ENCODE results near the gene DNAH14. TPM values are rescaled to one million over a fixed set of nuclear protein-coding genes. Genes with fewer than 3 reads are reported as not detected.

Gene DNAH14
- total and polyA plus RNA-seq, 2 of the 13 experiments (the other 11 are each of a cell fraction or from before 2014, with no cell fraction given): 4.5 to 27.5 TPM

GRCh38 chr1:225280563-225280962, 351.1 kb downstream of the DNAH14 start:
- ATAC-seq (no peak), DNase-seq (ENCODE audit: low spot score) (no peak), FAIRE-seq (no peak)
- no peaks in the 10 kb centered on the region for H4K20me1 ChIP-seq (ENCODE audit: insufficient read depth, low read length)
- H3K4me1 ChIP-seq (ENCODE audit: insufficient read depth, low read length): no peaks in the 10 kb centered on the region
- TF ChIP-seq ZNF317 (CRISPR knock-in tag; IDR thresholded peaks at IDR 0.05): peak; percentile 99
- no peak for TF ChIP-seq ZBTB21 (CRISPR knock-in tag; IDR thresholded peaks at IDR 0.05)
- ChIA-PET POLR2A (no interaction called here), CTCF (ENCODE audit: low intra/inter-chr PET ratio, low total read pairs) (no interaction called here)
- H3K9ac ChIP-seq (ENCODE audit: insufficient read depth, low read depth, low read length): no peak overlapping the region
- H3K4me3 ChIP-seq (replicated peaks in 1 of 3; ENCODE audit: insufficient read depth in 1 of 3, low read depth in 2 of 3, low read length in 3 of 3): no peak overlapping the region
- no peaks in the 10 kb centered on the region; a peak in 1 of 5 replicates for H3K27me3 ChIP-seq (ENCODE audit: control insufficient read depth in 1 of 2, insufficient read depth in 2 of 2, low read length in 2 of 2)
- H3K27ac ChIP-seq (ENCODE audit: extremely low read length, insufficient read depth, low read length): no peak overlapping the region
- H3K36me3 ChIP-seq (replicated peaks in 1 of 2; ENCODE audit: control insufficient read depth in 1 of 2, insufficient read depth in 2 of 2, low read length in 2 of 2): no peaks in the 10 kb centered on the region
- no peak overlapping the region for H2AFZ ChIP-seq (ENCODE audit: low read length)
- BruUV-seq (replicated peaks): no TSS peak
- intact Hi-C loops (cut with micrococcal nuclease; ENCODE audit: unreplicated experiment) (no loop called here), in situ Hi-C loops (cut with HindIII; ENCODE audit: extremely low pct_ligation_motif_present, low pct_unique_long_range_greater_than_20kb) (no loop called here)
- no peak overlapping the region for H3K4me2 ChIP-seq (ENCODE audit: low read depth, low read length)
- no peaks in the 10 kb centered on the region for H3K79me2 ChIP-seq (ENCODE audit: insufficient read depth, low read length)
- H3K9me3 ChIP-seq (ENCODE audit: low read length): peaks cover 14% of the 10 kb centered on the region

- no TSS peak for BruUV-seq (replicated peaks)
- TF ChIP-seq ZNF251 (CRISPR knock-in tag; IDR thresholded peaks at IDR 0.05) (no peak), ZBTB7A (CRISPR knock-in tag; IDR thresholded peaks at IDR 0.05) (no peak), TCF7L2 (IDR thresholded peaks at IDR 0.05; ENCODE audit: low read depth, low read length) (no peak), ZBTB34 (CRISPR knock-in tag; IDR thresholded peaks at IDR 0.05) (no peak), AHDC1 (CRISPR knock-in tag; IDR thresholded peaks at IDR 0.05; ENCODE audit: borderline replicate concordance) (no peak), MZF1 (CRISPR knock-in tag; IDR thresholded peaks at IDR 0.05; ENCODE audit: borderline replicate concordance) (no peak), ZNF891 (CRISPR knock-in tag; IDR thresholded peaks at IDR 0.05) (no peak), TERF1 (CRISPR knock-in tag; IDR thresholded peaks at IDR 0.05) (no peak), ADNP (CRISPR knock-in tag; IDR thresholded peaks at IDR 0.05) (no peak)
Measured at GRCh38 chr1:225290244-225290643, 360.8 kb downstream of the DNAH14 start.

More at GRCh38 chr1:225290244-225290643, 360.8 kb downstream of the DNAH14 start:
- Histone ChIP-seq H3K4me3 (replicated peaks in 1 of 3; ENCODE audit: insufficient read depth in 1 of 3, low read depth in 2 of 3, low read length in 3 of 3) (no peak overlapping the region), H3K79me2 (ENCODE audit: insufficient read depth, low read length) (no peaks in the 10 kb centered on the region), H3K36me3 (replicated peaks in 1 of 2; ENCODE audit: control insufficient read depth in 1 of 2, insufficient read depth in 2 of 2, low read length in 2 of 2) (no peaks in the 10 kb centered on the region), H3K27ac (ENCODE audit: extremely low read length, insufficient read depth, low read length) (no peak overlapping the region), H3K4me2 (ENCODE audit: low read depth, low read length) (no peak overlapping the region), H3K9ac (ENCODE audit: insufficient read depth, low read depth, low read length) (no peak overlapping the region), H3K27me3 (ENCODE audit: control insufficient read depth in 1 of 2, insufficient read depth in 2 of 2, low read length in 2 of 2) (no peaks in the 10 kb centered on the region), H2AFZ (ENCODE audit: low read length) (no peak overlapping the region), H4K20me1 (ENCODE audit: insufficient read depth, low read length) (no peaks in the 10 kb centered on the region), H3K4me1 (ENCODE audit: insufficient read depth, low read length) (no peaks in the 10 kb centered on the region), H3K9me3 (ENCODE audit: low read length) (peaks cover 4% of the 10 kb centered on the region; the same call in 1 of the 2 replicates)
- FAIRE-seq (no peak), DNase-seq (ENCODE audit: low spot score) (no peak), ATAC-seq (no peak)
- ChIA-PET CTCF (ENCODE audit: low intra/inter-chr PET ratio, low total read pairs) (no interaction called here), POLR2A (no interaction called here)
- whole genome bisulfite sequencing (ENCODE audit: low lambda C conversion rate): 56% methylated on average over 1 of the region's 1 CpG
- in situ Hi-C loops (cut with HindIII; ENCODE audit: extremely low pct_ligation_motif_present, low pct_unique_long_range_greater_than_20kb) (no loop called here), intact Hi-C loops (cut with micrococcal nuclease; ENCODE audit: unreplicated experiment) (no loop called here)
